Hematopoietic multipotent progenitor cell treated with erythropoietin and hydrocortisone succinate and interleukin-3 and kit ligand, for 15 days (in vitro differentiated cells): ENCODE results near the gene PLCG2.
A peak's percentile ranks its signal among the peaks of the same experiment; 100 is the strongest.

Experiments
- DNase-seq: peaks from one replicate; pipeline ENCODE4 v3.0.0-alpha.2; 2015; ENCODE audit warnings: low spot score

The PLCG2 gene

GRCh38 chr16:81843683-81844082 is 64.6 kb downstream of the PLCG2 start:
- DNase-seq = no peak

- DNase-seq = no peak
Observed at GRCh38 chr16:81846105-81846504, 67.0 kb downstream of the PLCG2 start.

GRCh38 chr16:81848306-81848853 is 69.3 kb downstream of the PLCG2 start:
- DNase-seq = no peak

GRCh38 chr16:81850197-81850944 is 71.3 kb downstream of the PLCG2 start:
- no peak for DNase-seq

- no peak for DNase-seq
Observed at GRCh38 chr16:81852347-81852746, 73.3 kb downstream of the PLCG2 start.

- DNase-seq = no peak
Observed at GRCh38 chr16:81855552-81856153, 76.6 kb downstream of the PLCG2 start.

GRCh38 chr16:81860287-81861266 is 81.5 kb downstream of the PLCG2 start:
- no peak for DNase-seq

GRCh38 chr16:81861503-81861902 is 82.4 kb downstream of the PLCG2 start:
- DNase-seq = no peak

GRCh38 chr16:81861915-81862314 is 82.8 kb downstream of the PLCG2 start:
- no peak for DNase-seq

GRCh38 chr16:81863630-81864352 is 84.7 kb downstream of the PLCG2 start:
- DNase-seq = no peak

GRCh38 chr16:81864646-81865382 is 85.7 kb downstream of the PLCG2 start:
- DNase-seq = no peak

GRCh38 chr16:81866820-81867440 is 87.8 kb downstream of the PLCG2 start:
- DNase-seq = no peak

GRCh38 chr16:81868057-81868748 is 89.1 kb downstream of the PLCG2 start:
- no peak for DNase-seq

GRCh38 chr16:81869326-81869725 is 90.2 kb downstream of the PLCG2 start:
- DNase-seq = no peak

GRCh38 chr16:81873206-81873605 is 94.1 kb downstream of the PLCG2 start:
- DNase-seq = no peak

GRCh38 chr16:81873843-81874752 is 95.0 kb downstream of the PLCG2 start:
- peak; percentile 45 for DNase-seq

- no peak for DNase-seq
Observed at GRCh38 chr16:81875461-81875860, 96.4 kb downstream of the PLCG2 start.

- DNase-seq = no peak
Observed at GRCh38 chr16:81876273-81876900, 97.3 kb downstream of the PLCG2 start.
